NCI-H2227 treated with DMSO at 0.1 percent for 48 hours (cell line): ENCODE measurements around the gene ASPSCR1.
"Not testable (repeated sequence)": the region's sequence is repeated elsewhere in the genome, so short reads cannot be mapped to it uniquely, and the experiment has no call there.

ENCODE experiments used
- DNase-seq: peaks from one replicate; lab custom pipeline; 2025; lab: John Stamatoyannopoulos, UW

ASPSCR1 gene

GRCh38 chr17:82023447-82024241 is 46.2 kb downstream of the ASPSCR1 start:
- DNase-seq, result no peak

GRCh38 chr17:82024859-82025258 is 47.4 kb downstream of the ASPSCR1 start:
- DNase-seq, result no peak

GRCh38 chr17:82025401-82026107 is 48.1 kb downstream of the ASPSCR1 start:
- no peak for DNase-seq

- no peak for DNase-seq
These were observed 50.8 kb downstream of the ASPSCR1 start for GRCh38 chr17:82028246-82028645.

GRCh38 chr17:82028966-82029365 is 51.5 kb downstream of the ASPSCR1 start:
- DNase-seq, result no peak

- DNase-seq, result no peak
These were observed 52.0 kb downstream of the ASPSCR1 start for GRCh38 chr17:82029391-82029790.

GRCh38 chr17:82029990-82030469 is 52.6 kb downstream of the ASPSCR1 start:
- no peak for DNase-seq

- DNase-seq, result peak; percentile 75
These were observed 53.3 kb downstream of the ASPSCR1 start for GRCh38 chr17:82030470-82031302.

- DNase-seq, result peak; percentile 28
These were observed 54.0 kb downstream of the ASPSCR1 start, which contains the start of gene RAC3 for GRCh38 chr17:82031303-82031884. RAC3 (plus strand) TSS chr17:82031678; CDS start chr17:82031762, 84 bp downstream.

GRCh38 chr17:82031885-82032627 is 54.6 kb downstream of the ASPSCR1 start:
- DNase-seq, result no peak

GRCh38 chr17:82033359-82034085 is 56.1 kb downstream of the ASPSCR1 start:
- DNase-seq, result no peak

GRCh38 chr17:82034371-82035011 is 57.1 kb downstream of the ASPSCR1 start:
- DNase-seq, result no peak

- no peak for DNase-seq
These were observed 58.1 kb downstream of the ASPSCR1 start for GRCh38 chr17:82035488-82035887.

GRCh38 chr17:82035956-82036633 is 58.7 kb downstream of the ASPSCR1 start:
- no peak for DNase-seq

GRCh38 chr17:82036634-82037091 is 59.2 kb downstream of the ASPSCR1 start:
- DNase-seq, result no peak

- peak; percentile 93 for DNase-seq
These were observed 59.9 kb downstream of the ASPSCR1 start, which contains the start of gene DCXR for GRCh38 chr17:82037092-82037888. DCXR (minus strand) TSS chr17:82037697; CDS start chr17:82037682, 15 bp downstream.

GRCh38 chr17:82037889-82038195 is 60.4 kb downstream of the ASPSCR1 start:
- DNase-seq, result no peak

GRCh38 chr17:82038796-82039409 is 61.5 kb downstream of the ASPSCR1 start:
- DNase-seq, result not testable (repeated sequence)
